DLD1 (cell line): ENCODE results near the gene BCL6.

Source experiments
- in situ Hi-C: cut with HindIII; loops from 2 replicates; pipeline ENCODE4 v1.10.0; 2017; ENCODE audit warnings: low sequenced_read_pairs

The BCL6 gene

DNA sequence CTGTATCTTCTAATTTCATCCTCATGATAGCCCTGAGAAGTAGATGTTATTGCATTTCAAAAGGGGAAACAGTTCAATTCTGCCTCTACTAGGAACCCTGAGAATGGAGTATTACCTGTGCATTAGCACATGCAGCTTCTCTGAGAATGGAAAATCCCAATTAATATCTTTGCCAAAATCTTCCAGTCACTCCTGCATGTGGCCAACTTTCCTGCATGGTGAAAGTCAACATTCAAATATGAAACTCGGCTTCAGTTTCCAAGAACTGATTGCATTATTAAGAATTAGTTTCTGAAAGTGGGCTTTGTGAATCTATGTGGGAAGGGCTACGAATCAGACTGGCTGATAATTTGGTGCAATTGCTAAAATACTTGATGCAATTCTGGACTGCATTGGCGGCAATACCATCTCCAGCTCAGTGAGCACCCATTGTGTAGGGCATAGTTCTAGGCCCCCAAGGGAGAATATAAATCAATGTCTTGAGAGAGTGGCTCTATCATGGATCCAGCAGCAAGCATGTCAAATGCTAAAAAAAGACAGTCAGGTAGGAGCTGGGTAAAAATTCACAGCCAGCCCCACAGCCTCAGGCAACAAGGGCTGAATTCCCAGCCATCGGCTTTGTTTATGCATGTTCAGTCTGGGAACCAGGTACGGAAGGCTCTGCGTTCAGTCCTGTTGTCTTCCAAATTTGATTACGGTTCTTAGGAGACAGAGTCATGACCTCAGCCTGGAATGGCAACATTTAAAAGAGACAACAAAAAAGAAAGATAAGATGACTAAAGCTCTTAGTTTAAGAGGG lies 18.8 kb upstream of the BCL6 start:
- in situ Hi-C loops, result no loop called here

DNA sequence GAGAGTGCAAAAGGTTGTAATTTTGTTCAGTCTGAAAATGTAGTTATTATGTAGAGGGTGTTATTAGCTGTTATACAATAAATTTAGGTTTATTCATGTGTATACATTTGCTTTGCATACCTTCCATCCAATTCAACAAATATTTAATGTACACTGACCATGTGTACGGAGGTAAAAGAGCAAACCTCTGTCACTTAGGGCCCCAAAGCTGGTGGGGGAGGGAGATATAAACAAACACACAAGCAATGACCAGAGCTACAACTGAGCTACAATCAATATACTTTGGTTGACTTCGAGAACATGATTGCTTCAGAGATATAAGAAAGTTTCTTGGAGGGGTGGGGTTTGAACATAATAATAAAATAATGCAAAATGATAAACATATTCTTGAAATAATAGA lies 17.5 kb upstream of the BCL6 start:
- in situ Hi-C loops, result no loop called here

GRCh38 chr3:187759601-187760000 lies 14.3 kb upstream of the BCL6 start:
- in situ Hi-C loops, result no loop called here

DNA sequence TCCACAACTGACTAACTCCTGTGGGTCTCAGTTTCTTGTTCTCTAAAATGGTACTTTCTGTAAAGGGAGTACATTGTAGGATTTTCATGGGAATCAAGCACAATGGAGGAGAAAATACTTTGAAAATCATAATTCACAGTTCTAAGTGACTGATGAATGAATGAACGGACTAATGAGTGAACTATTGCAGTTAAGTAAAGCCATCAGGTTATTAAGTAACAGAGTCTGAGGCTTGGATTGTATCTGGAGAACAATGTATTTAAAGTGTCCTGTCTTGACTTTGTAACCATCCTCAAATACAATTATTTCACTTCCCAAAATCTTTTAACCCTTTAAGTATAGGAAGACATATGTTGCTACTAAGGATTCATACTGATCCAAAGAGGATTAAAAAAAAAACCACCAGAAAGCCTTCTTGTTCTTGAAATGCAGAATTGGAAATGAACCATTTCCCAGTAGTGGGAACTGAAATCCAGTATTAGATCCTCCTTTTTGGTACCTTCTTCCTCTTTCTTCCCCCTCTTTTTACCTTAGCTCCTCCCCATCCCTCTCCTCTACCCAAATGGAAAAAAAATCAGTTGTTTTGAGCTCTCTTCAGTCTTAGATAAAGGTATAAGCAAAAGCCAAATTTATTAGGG lies 13.2 kb upstream of the BCL6 start:
- in situ Hi-C loops, result no loop called here

GRCh38 chr3:187753516-187753915 lies 8.2 kb upstream of the BCL6 start:
- in situ Hi-C loops, result no loop called here

DNA sequence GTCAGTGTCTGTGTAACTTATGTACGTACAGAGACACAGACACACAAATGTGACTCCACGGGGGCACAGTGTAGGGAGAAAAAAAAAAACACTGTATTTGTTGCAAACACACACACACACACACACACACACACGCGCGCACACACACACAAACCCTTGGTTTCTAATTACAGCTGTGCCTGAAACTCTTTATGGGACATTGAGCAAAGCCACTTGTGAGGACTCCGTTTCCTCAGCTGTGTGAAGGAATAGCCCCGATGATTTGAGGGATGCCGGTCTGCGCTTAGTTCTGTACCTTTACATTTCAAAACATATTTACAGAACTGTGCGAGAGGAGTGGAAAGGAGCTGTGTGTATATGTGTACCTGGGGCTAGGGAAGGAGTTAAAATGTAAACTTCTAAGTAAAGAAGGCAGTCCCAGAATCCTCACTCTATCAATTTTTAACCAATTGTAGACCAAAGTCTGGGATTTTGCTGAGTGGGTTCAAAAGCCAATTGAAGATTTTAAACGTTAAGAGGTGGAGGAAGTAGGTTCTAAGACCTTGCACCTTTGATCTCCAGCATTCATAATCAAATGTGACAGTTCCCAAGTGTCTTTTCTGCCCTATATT lies 5.3 kb upstream of the BCL6 start:
- in situ Hi-C loops, result no loop called here

- in situ Hi-C loops, result no loop called here
These were observed 4.8 kb upstream of the BCL6 start for GRCh38 chr3:187750006-187750512.

DNA sequence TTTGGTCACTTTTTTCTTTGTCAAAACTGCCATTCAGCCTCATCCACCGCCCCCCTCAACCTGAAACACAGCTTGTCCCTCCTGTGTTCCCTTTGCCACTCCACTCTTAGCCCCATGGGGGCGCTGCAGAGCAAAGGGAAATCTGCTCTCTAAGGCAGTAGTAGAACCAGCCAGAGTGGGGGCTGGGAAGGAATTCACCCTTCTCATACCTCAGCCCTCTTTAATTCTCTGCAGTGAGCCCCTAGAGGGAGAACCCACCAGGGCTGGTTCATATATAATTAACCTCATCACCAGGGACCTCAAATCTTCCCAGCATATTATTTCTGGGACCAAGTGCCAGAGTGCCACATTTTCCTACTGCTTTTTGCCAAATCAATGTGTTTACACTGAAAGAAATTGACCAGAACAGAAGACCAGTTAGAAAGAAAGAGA lies 2.8 kb upstream of the BCL6 start:
- in situ Hi-C loops, result loop anchor here (10.0 to 25.0 kb wide), 4 partner anchors 167 to 664 kb away; no protein-coding TSS in a partner anchor

- in situ Hi-C loops, result loop anchor here (10.0 to 25.0 kb wide), 4 partner anchors 167 to 665 kb away; no protein-coding TSS in a partner anchor
These were observed 2.2 kb upstream of the BCL6 start for GRCh38 chr3:187747506-187747905.

- in situ Hi-C loops, result loop anchor here (10.0 to 25.0 kb wide), 4 partner anchors 168 to 666 kb away; no protein-coding TSS in a partner anchor
These were observed 1.4 kb upstream of the BCL6 start for GRCh38 chr3:187746442-187747281.

GRCh38 chr3:187746059-187746441 lies 782 bp upstream of the BCL6 start:
- in situ Hi-C loops, result loop anchor here (10.0 to 25.0 kb wide), 4 partner anchors 169 to 666 kb away; no protein-coding TSS in a partner anchor

DNA sequence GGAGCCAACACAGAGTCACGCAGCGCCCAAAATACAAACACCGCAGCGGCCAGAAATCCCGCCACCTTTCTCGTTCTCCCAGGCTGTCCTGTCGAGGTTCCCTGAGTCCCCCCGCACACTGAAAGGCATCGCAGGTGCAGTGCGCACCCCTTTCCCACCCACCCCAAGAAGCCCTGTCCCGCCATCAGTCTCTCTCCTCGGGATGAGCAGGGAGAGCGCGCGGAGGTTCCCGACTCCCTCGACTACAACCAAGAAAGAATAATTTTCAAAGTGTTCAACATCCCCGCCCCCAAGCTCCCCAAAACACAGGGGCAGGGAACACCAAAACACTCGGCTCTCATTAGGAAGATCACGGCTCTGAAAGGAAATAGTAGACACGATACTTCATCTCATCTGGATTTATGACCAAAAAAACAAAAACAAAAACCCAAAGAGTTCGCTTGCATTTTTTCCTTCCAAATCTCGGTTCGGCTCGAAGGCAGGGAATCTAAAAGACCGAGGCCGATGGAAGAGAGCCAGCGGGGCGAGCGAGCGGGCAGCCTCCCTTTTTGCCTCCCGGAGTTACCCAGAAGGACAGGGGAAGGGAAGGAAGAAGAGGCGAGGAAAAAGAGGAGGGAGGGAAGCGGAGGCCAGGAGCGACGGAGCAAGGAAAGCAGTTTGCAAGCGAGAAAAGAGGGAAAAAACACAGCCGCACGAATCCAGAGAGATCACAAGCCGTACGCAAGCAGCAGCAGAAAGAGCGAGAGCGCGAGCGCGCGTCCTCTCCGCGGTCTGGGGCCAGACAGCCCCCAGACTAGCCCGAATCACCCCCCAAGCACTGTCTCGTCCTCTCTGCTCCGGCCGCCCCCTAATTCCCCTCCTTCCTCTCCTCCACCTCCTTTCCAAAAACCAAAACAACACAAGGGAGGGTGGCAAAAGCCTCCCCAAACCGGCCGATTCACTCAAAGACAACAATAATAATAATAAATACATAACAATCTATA lies 808 bp downstream of the BCL6 start:
- in situ Hi-C loops, result loop anchor here (5.0 to 25.0 kb wide), 5 partner anchors 170 to 1208 kb away; no protein-coding TSS in a partner anchor

- in situ Hi-C loops, result loop anchor here (5.0 to 25.0 kb wide), 5 partner anchors 171 to 1209 kb away; no protein-coding TSS in a partner anchor
These were observed 1.8 kb downstream of the BCL6 start for GRCh38 chr3:187743195-187744141.

DNA sequence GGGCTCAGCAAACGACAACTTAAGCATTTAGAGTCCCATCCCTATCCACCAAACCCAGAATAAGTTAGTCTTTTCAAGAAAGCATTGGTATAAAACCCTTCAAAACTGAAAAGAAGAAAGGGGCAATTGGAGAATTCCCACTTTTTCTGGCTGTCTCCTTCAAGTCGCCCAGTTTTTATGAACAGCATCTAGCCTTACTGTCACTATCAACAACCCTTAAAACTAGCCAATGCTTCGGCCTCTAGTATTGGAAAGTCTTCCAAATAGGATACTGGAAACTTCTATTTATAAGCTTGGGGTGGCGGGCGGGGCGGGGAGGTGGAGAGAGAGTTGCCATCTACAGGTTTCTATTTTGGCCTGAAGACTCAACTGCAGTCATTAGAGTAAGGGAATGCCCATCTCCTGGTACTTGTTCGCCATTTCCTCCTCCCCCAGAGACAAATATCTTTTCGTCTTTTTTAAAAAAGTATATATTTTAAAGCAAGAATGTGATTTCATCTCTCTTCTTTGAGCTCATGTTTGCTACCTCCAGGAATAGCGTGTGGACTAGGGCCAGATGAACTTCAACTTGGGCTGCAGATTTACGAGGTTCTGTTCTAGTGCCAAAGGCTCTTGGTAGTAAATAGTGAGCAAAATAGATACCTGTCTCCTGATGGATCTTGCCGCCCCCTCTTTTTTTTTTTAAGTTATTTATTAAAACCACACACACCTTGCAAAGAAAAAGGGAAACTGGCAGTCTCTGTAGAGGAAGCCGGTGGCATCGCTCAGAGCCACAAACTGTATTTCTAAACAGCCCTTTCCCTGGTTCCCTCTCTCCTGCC lies 2.7 kb downstream of the BCL6 start:
- in situ Hi-C loops, result loop anchor here (5.0 to 25.0 kb wide), 5 partner anchors 172 to 1210 kb away; no protein-coding TSS in a partner anchor

GRCh38 chr3:187741403-187742350 lies 3.6 kb downstream of the BCL6 start:
- in situ Hi-C loops, result loop anchor here (5.0 to 25.0 kb wide), 5 partner anchors 173 to 1211 kb away; no protein-coding TSS in a partner anchor
